Neural crest cell (in vitro differentiated cells): ENCODE measurements around the gene CEACAM16. TPM values are rescaled to one million over a fixed set of nuclear protein-coding genes. Genes with fewer than 3 reads are reported as not detected.

Experiments used
- DNase-seq: peaks from one replicate; pipeline ENCODE4 v3.0.0; 2021; ENCODE audit warnings: low read depth, mixed read lengths, low spot score
- H3K27ac Mint-ChIP-seq: one replicate; pipeline ENCODE4 v1.8.0; 2021; ENCODE audit warnings: mild to moderate bottlenecking, mixed read lengths; ENCODE audit not compliant: unreplicated experiment
- H3K27me3 Mint-ChIP-seq: 2 replicates; pipeline ENCODE4 v1.8.0; 2021; ENCODE audit warnings: low read depth, mild to moderate bottlenecking, mixed read lengths
- H3K36me3 Mint-ChIP-seq: 2 replicates; pipeline ENCODE4 v1.8.0; 2021; ENCODE audit warnings: low read depth, mild to moderate bottlenecking, mixed read lengths
- H3K4me1 Mint-ChIP-seq: 2 replicates; pipeline ENCODE4 v1.8.0; 2021; ENCODE audit warnings: mixed read lengths
- H3K4me3 Mint-ChIP-seq: one replicate; pipeline ENCODE4 v1.8.0; 2021; ENCODE audit warnings: mild to moderate bottlenecking, mixed read lengths
- H3K9me3 Mint-ChIP-seq: 2 replicates; pipeline ENCODE4 v1.8.0; 2021; ENCODE audit warnings: mixed read lengths
- total RNA-seq: library from RNA; stranded (reverse); gene quantifications from 2 replicates; pipeline ENCODE4 v1.2.1, GENCODE V29; 2021
- TF ChIP-seq, protein P1 (sequence below): fragments of 200-600 bp; sonication (generic); conservative IDR thresholded peaks from 2 replicates; pipeline ENCODE4 v1.5.0; 2021; ENCODE audit warnings: antibody characterized with exemption, mild to moderate bottlenecking

Gene CEACAM16
- total RNA-seq, 1 donor from 2014 or later, result not detected

DNA sequence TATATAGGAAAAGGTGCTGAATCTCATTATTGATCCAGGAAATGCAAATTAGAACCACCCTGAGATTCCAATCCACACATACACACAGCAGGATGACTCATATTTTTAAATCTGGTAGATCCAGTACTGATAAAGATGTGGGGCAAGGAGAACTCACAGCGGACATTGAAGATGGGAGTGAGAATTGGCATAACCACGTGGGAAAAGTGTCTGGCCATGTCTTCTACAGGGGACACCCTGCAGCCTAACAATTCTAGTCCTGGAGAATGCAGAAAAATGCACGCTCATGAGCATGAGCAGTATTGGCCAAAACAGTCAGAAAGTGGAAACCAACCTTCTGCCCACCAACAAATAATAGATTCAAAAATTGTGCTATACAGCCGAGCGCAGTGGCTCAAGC, 36.1 kb downstream of the CEACAM16 start:
- no peak for DNase-seq
- no peaks in the 10 kb centered on the region for H3K4me1 Mint-ChIP-seq
- H3K36me3 Mint-ChIP-seq, result no peaks in the 10 kb centered on the region
- peaks cover 42% of the 10 kb centered on the region for H3K27me3 Mint-ChIP-seq
- H3K4me3 Mint-ChIP-seq, result no peak overlapping the region
- H3K27ac Mint-ChIP-seq, result no peak overlapping the region
- TF ChIP-seq, protein P1, sequence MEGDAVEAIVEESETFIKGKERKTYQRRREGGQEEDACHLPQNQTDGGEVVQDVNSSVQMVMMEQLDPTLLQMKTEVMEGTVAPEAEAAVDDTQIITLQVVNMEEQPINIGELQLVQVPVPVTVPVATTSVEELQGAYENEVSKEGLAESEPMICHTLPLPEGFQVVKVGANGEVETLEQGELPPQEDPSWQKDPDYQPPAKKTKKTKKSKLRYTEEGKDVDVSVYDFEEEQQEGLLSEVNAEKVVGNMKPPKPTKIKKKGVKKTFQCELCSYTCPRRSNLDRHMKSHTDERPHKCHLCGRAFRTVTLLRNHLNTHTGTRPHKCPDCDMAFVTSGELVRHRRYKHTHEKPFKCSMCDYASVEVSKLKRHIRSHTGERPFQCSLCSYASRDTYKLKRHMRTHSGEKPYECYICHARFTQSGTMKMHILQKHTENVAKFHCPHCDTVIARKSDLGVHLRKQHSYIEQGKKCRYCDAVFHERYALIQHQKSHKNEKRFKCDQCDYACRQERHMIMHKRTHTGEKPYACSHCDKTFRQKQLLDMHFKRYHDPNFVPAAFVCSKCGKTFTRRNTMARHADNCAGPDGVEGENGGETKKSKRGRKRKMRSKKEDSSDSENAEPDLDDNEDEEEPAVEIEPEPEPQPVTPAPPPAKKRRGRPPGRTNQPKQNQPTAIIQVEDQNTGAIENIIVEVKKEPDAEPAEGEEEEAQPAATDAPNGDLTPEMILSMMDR, result no peak
- H3K9me3 Mint-ChIP-seq, result no peaks in the 10 kb centered on the region

DNA sequence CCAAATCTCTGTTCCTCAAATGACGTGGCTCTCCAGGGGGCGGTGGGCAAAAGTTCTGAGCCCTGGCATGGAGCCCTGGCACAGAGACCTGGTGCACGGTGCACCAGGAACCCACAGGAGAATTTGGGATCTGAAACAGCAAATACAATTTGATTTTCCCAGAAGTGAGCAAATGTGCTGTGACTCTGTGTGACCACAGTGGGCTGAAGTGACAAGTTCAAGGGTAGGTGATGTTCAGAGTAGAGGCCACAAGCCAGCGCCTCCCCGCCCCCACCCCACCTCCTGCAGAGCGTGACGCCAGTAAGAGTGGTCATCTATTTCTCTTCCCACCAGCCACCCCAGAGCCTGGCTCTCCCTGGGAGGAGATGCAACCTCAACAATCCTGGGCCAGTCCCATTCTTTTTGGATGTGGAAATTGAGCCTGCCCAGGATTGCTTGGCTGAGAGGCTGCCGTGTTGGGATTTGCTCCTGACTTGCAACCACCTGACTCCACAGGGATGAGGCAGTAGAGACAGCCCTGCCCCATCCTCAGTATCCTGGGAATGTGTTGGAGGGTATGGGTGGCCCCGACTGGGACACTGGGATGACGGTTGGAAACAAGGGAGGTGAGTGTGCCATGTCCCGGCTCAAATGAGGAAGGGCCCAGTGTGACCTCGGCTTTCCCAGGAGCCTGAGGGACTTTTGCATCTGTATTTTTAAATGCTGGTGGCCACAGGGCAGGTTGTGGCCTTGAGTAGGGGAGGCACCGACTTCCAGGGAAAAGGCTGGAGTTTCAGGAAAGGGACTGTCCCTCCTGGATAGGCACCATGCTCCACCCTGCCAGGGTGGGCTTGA, 38.5 kb downstream of the CEACAM16 start:
- Mint-ChIP-seq H3K9me3 (no peaks in the 10 kb centered on the region), H3K36me3 (no peaks in the 10 kb centered on the region), H3K4me1 (no peaks in the 10 kb centered on the region), H3K4me3 (no peak overlapping the region), H3K27ac (no peak overlapping the region), H3K27me3 (peaks cover 41% of the 10 kb centered on the region)
- TF ChIP-seq, protein P1, result no peak
- DNase-seq, result no peak

DNA sequence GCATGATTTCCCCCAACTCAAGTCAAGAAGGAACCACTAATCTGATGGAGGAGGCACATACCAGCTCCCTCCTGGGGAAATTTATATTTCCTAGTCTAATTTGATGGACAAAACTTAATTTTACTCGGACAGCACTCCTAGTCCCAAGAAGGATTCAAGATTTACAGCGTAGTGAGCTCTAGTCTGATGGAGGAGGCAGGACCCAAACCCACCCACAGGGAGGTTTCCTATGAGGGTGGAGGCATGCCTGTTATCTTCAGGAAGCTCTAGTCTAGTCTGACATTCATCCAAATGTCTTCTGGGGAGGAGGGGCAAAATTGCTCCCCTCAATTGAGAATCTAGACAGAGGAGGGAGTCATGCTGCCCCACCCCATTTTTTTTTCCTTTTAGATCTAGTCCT, 39.2 kb downstream of the CEACAM16 start:
- no peaks in the 10 kb centered on the region for H3K36me3 Mint-ChIP-seq
- TF ChIP-seq, protein P1, result no peak
- H3K9me3 Mint-ChIP-seq, result no peaks in the 10 kb centered on the region
- H3K4me1 Mint-ChIP-seq, result no peaks in the 10 kb centered on the region
- no peak overlapping the region for H3K4me3 Mint-ChIP-seq
- peaks cover 41% of the 10 kb centered on the region for H3K27me3 Mint-ChIP-seq
- no peak for DNase-seq
- H3K27ac Mint-ChIP-seq, result no peak overlapping the region

DNA sequence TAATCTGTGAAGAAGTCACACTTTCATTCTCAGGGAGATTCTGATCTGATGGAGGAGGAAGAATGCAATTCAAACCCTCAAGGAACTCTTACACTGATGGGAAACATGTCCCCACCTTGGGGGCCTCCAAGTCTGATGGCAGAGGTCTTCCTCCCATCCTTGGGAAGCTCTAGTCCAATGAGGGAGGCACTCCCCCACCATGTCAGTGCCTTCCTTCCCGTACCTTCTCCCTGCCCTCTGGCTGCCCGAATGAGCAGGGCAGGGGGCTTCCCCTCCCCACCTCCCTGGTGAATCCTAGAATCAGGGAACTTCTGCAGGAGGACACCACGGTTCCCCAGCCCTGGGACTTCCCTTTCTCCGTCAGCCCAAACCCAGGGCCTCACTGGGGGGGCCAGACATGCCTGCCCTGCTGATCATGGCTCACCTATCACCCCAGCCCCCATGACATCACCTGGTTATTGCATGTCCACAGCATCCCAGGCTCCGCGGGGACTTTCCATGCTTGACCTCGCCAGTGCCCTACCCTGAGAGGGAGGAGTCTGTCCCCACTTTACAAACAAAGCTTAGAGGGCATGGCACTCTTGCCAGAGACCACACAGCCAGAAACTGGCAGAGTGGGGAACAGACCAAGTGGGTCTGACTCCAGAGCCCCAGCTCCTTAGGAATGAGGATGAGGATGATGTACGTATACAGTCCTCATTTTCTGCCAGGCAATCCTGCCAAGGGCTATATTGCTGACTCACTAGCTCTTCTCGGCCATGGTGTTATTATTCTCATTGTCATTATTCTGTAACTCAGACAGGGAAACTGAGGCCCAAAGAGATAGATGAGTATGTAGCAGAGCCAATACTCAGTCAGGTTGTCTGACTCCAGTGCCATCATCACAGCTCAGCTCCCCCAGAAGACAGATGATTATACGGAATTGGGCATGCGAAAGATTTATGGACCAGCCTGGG, 39.9 kb downstream of the CEACAM16 start:
- Mint-ChIP-seq H3K4me3 (no peak overlapping the region), H3K27me3 (peaks cover 38% of the 10 kb centered on the region), H3K4me1 (no peaks in the 10 kb centered on the region), H3K36me3 (no peaks in the 10 kb centered on the region), H3K27ac (no peak overlapping the region), H3K9me3 (no peaks in the 10 kb centered on the region)
- TF ChIP-seq, protein P1, result no peak
- no peak for DNase-seq

DNA sequence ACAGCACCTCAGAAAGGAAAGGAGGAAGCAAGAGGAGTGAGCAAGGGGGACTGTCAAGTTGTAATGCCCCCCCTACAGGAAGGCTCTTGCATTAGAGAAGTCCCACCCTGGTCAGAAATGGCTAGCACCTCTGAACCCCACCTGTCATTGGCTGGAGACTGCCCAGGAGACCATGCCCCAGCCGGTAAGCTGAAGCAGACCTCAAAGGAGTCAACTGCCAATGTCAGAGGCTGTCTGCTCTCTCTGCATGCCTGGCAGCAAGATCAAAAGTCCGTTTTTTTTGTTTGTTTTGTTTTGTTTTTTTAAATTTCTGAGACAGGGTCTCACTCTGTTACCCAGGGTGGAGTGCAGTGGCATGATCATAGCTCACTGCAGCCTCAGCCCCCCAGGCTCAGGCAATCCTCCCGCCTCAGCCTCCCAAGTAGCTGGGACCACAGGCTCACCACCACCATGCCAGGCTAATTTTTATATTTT, 41.4 kb downstream of the CEACAM16 start:
- Mint-ChIP-seq H3K27me3 (peaks cover 40% of the 10 kb centered on the region), H3K27ac (no peak overlapping the region), H3K4me1 (no peaks in the 10 kb centered on the region), H3K36me3 (no peaks in the 10 kb centered on the region), H3K4me3 (no peak overlapping the region), H3K9me3 (no peaks in the 10 kb centered on the region)
- TF ChIP-seq, protein P1, result no peak
- DNase-seq, result no peak
